SK-N-SH (cell line): ENCODE results near the gene LRRC46. TPM values are rescaled to one million over a fixed set of nuclear protein-coding genes. Genes with fewer than 3 reads are reported as not detected.

ENCODE experiments used
- CTCF ChIA-PET: fragments of 300-600, 350-600 bp; formaldehyde crosslinking; extraction: SDS; loops from one replicate; lab custom pipeline; 2021; lab: Yijun Ruan, JAX
- POLR2A ChIA-PET: fragments of 350-600 bp; sonication (Branson Sonifier 250); formaldehyde crosslinking; extraction: SDS; loops from one replicate; lab custom pipeline; 2020; ENCODE audit warnings: antibody characterized with exemption, inconsistent platforms; lab: Yijun Ruan, JAX
- DNase-seq: peaks from one replicate; pipeline ENCODE4 v3.0.0; 2012
- H2AFZ ChIP-seq: fragments of 200-600 bp; sonication (generic); 2 replicates; pipeline ENCODE4 v1.8.1; 2016; ENCODE audit warnings: antibody characterized with exemption, mild to moderate bottlenecking, low read depth
- H3F3A ChIP-seq: fragments of 200-600 bp; sonication (generic); replicated peaks from 2 replicates; pipeline ENCODE3; 2016; ENCODE audit warnings: antibody characterized with exemption, mild to moderate bottlenecking; ENCODE audit not compliant: insufficient read depth
- H3K27ac ChIP-seq, 2 experiments: fragments of 200-500 bp in 1 of 2; fragments of 200-600 bp in 1 of 2; sonication (Bioruptor generic) in 1 of 2; sonication (generic), shearing (Covaris generic) in 1 of 2; 2 replicates each; pipeline versions ENCODE4 v1.5.1 to v1.6.1; 2014 to 2016; ENCODE audit warnings: low read depth in 2 of 2, inconsistent platforms in 1 of 2, low read length in 1 of 2, mild to moderate bottlenecking in 1 of 2, mixed read lengths in 1 of 2
- H3K27me3 ChIP-seq: fragments of 200-600 bp; sonication (generic), shearing (Covaris generic); 2 replicates; pipeline ENCODE4 v1.6.1; 2016; ENCODE audit warnings: mixed run types; ENCODE audit not compliant: insufficient read depth
- H3K36me3 ChIP-seq, 2 experiments: fragments of 200-500 bp in 1 of 2; fragments of 200-600 bp in 1 of 2; sonication (Bioruptor generic) in 1 of 2; sonication (generic) in 1 of 2; replicated peaks in 1 of 2; 2 replicates each; pipeline versions ENCODE3 to v1.5.1; 2014 to 2016; ENCODE audit warnings: low read length in 1 of 2, mild to moderate bottlenecking in 1 of 2; ENCODE audit not compliant: insufficient read depth in 2 of 2, control insufficient read depth in 1 of 2
- H3K4me1 ChIP-seq, 2 experiments: fragments of 200-500 bp in 1 of 2; fragments of 200-600 bp in 1 of 2; sonication (Bioruptor generic) in 1 of 2; sonication (generic), shearing (Covaris generic) in 1 of 2; 2 replicates each; pipeline versions ENCODE4 v1.5.1 to v1.6.1; 2014 to 2016; ENCODE audit warnings: low read depth in 1 of 2, low read length in 1 of 2, mixed run types in 1 of 2; ENCODE audit not compliant: insufficient read depth in 2 of 2, control insufficient read depth in 1 of 2
- H3K4me2 ChIP-seq: fragments of 200-600 bp; sonication (generic), shearing (Covaris generic); 2 replicates; pipeline ENCODE4 v1.6.1; 2017; ENCODE audit warnings: mixed run types
- H3K4me3 ChIP-seq, 2 experiments: fragments of 200-500 bp in 1 of 2; fragments of 200-600 bp in 1 of 2; sonication (Bioruptor generic) in 1 of 2; sonication (generic), shearing (Covaris generic) in 1 of 2; 2 replicates each; pipeline versions ENCODE4 v1.5.1 to v1.8.1; 2014 to 2016; ENCODE audit warnings: low read depth in 2 of 2, inconsistent platforms in 1 of 2, low read length in 1 of 2, mild to moderate bottlenecking in 1 of 2, mixed read lengths in 1 of 2, moderate library complexity in 1 of 2
- H3K79me2 ChIP-seq: fragments of 200-600 bp; sonication (generic); 2 replicates; pipeline ENCODE4 v1.8.1; 2017; ENCODE audit warnings: mild to moderate bottlenecking; ENCODE audit not compliant: insufficient read depth
- H3K9ac ChIP-seq: fragments of 200-600 bp; sonication (generic); 2 replicates; pipeline ENCODE4 v1.6.1; 2017; ENCODE audit warnings: mixed run types
- H3K9me2 ChIP-seq: fragments of 200-600 bp; sonication (generic); 2 replicates; pipeline ENCODE4 v1.6.1; 2017; ENCODE audit warnings: mixed run types
- H3K9me3 ChIP-seq: fragments of 200-600 bp; sonication (generic); 2 replicates; pipeline ENCODE4 v1.6.1; 2017; ENCODE audit warnings: mixed run types, mild to moderate bottlenecking, moderate library complexity
- H4K20me1 ChIP-seq: fragments of 200-600 bp; sonication (generic); 2 replicates; pipeline ENCODE4 v1.6.1; 2017; ENCODE audit warnings: mild to moderate bottlenecking, mixed run types; ENCODE audit not compliant: insufficient read depth
- CHD2 ChIP-seq: fragments of 150-350 bp; IDR thresholded peaks from 2 replicates; pipeline ENCODE4 v1.6.1; 2018; ENCODE audit warnings: low read length; ENCODE audit not compliant: partially characterized antibody
- CTCF ChIP-seq: fragments of 200-600 bp; sonication (generic); IDR thresholded peaks from 2 replicates; pipeline ENCODE4 v1.6.1; 2017; ENCODE audit warnings: antibody characterized with exemption, mild to moderate bottlenecking, moderate library complexity
- ELF1 ChIP-seq: IDR thresholded peaks from 2 replicates; pipeline ENCODE4 v1.4.0; 2012
- EP300 ChIP-seq, 2 experiments: IDR thresholded peaks; 2 replicates each; pipeline versions ENCODE4 v1.4.0 to v1.6.1; 2012; ENCODE audit warnings: borderline replicate concordance in 1 of 2, low read depth in 1 of 2, low read length in 1 of 2
- FOSL2 ChIP-seq: IDR thresholded peaks from 2 replicates; pipeline ENCODE4 v1.4.0; 2012; ENCODE audit warnings: low read depth, mild to moderate bottlenecking, moderate library complexity, borderline replicate concordance
- FOXM1 ChIP-seq: IDR thresholded peaks from 2 replicates; pipeline ENCODE4 v1.4.0; 2012; ENCODE audit warnings: low read depth, mild to moderate bottlenecking
- GATA2 ChIP-seq: sonication (generic); formaldehyde crosslinking; IDR thresholded peaks from 2 replicates; pipeline ENCODE4 v1.5.0; 2020; ENCODE audit warnings: mild to moderate bottlenecking, missing genetic modification reagents
- JUND ChIP-seq: IDR thresholded peaks from 2 replicates; pipeline ENCODE4 v1.4.0; 2012
- MAX ChIP-seq: IDR thresholded peaks from 2 replicates; pipeline ENCODE4 v1.4.0; 2012; ENCODE audit warnings: low read depth
- MEF2A ChIP-seq: IDR thresholded peaks from 2 replicates; pipeline ENCODE4 v1.4.0; 2012; ENCODE audit warnings: low read depth, borderline replicate concordance
- MXI1 ChIP-seq: IDR thresholded peaks from 2 replicates; pipeline ENCODE4 v1.6.1; 2012; ENCODE audit warnings: mild to moderate bottlenecking, low read depth, low read length, improper control_type of control experiment
- NRF1 ChIP-seq: IDR thresholded peaks from 2 replicates; pipeline ENCODE4 v1.6.1; 2012; ENCODE audit warnings: low read depth, mild to moderate bottlenecking, low read length
- PBX3 ChIP-seq: IDR thresholded peaks from 2 replicates; pipeline ENCODE4; 2012
- POLR2AphosphoS5 ChIP-seq: IDR thresholded peaks from 2 replicates; pipeline ENCODE4 v1.6.1; 2012; ENCODE audit warnings: low read depth, low read length
- RAD21 ChIP-seq: IDR thresholded peaks from 2 replicates; pipeline ENCODE4 v1.6.1; 2012; ENCODE audit warnings: mild to moderate bottlenecking, low read length
- RCOR1 ChIP-seq: fragments of 150-350 bp; IDR thresholded peaks from 2 replicates; pipeline ENCODE4 v1.6.1; 2017; ENCODE audit warnings: antibody characterized with exemption, low read length
- RFX5 ChIP-seq: IDR thresholded peaks from 2 replicates; pipeline ENCODE4 v1.6.1; 2012; ENCODE audit warnings: mild to moderate bottlenecking, improper control_type of control experiment, low read length
- RXRA ChIP-seq: IDR thresholded peaks from 2 replicates; pipeline ENCODE4 v1.4.0; 2012; ENCODE audit warnings: low read depth, mild to moderate bottlenecking, borderline replicate concordance
- SIN3A ChIP-seq: IDR thresholded peaks from 2 replicates; pipeline ENCODE4 v1.6.1; 2012; ENCODE audit warnings: low read depth, mild to moderate bottlenecking, low read length, moderate library complexity, borderline replicate concordance
- TAF1 ChIP-seq: IDR thresholded peaks from 2 replicates; pipeline ENCODE4 v1.6.1; 2012; ENCODE audit warnings: low read depth, mild to moderate bottlenecking, low read length, moderate library complexity, borderline replicate concordance
- TCF12 ChIP-seq: IDR thresholded peaks from 2 replicates; pipeline ENCODE4 v1.4.0; 2012
- USF2 ChIP-seq: fragments of 150-350 bp; IDR thresholded peaks from 2 replicates; pipeline ENCODE4 v1.6.1; 2017; ENCODE audit warnings: antibody characterized with exemption, low read length, low read depth, borderline replicate concordance
- ZBTB33 ChIP-seq: IDR thresholded peaks from 2 replicates; pipeline ENCODE4 v1.4.0; 2012; ENCODE audit warnings: low read depth, borderline replicate concordance
- WGBS: methylation state at CpG from one replicate; pipeline ENCODE4 v1.1.6; 2017; ENCODE audit warnings: low lambda C conversion rate; 5-methylcytosine and 5-hydroxymethylcytosine counted together
- polyA plus RNA-seq, 3 experiments: library from polyadenylated mRNA; depleted of rRNA; stranded (reverse); fragments of >200 nt; gene quantifications; 2 replicates each; pipeline ENCODE4 v1.2.3, GENCODE V29; 2012

Gene LRRC46
- polyA plus RNA-seq, 1 of the 3 experiments (the other 2 are of a cell fraction), result 1.6 TPM

GRCh38 chr17:47791025-47791424, 40.4 kb upstream of the LRRC46 start:
- no peaks in the 10 kb centered on the region for H3K36me3 ChIP-seq
- no peak overlapping the region for H3K4me2 ChIP-seq
- no peak for TF ChIP-seq MEF2A
- no peak for TF ChIP-seq CHD2
- no peak for TF ChIP-seq MXI1
- TF ChIP-seq TAF1, result no peak
- TF ChIP-seq GATA2 (CRISPR knock-in tag), result no peak
- no peak for TF ChIP-seq RCOR1
- no peak for TF ChIP-seq FOXM1
- TF ChIP-seq SIN3A, result no peak
- TF ChIP-seq ZBTB33, result no peak
- no peak for TF ChIP-seq RXRA
- no peak for TF ChIP-seq PBX3
- TF ChIP-seq TCF12, result no peak
- TF ChIP-seq ELF1, result no peak
- TF ChIP-seq, all 33 proteins: peak for 0
- peaks cover 84% of the 10 kb centered on the region for H3K27me3 ChIP-seq
- H3F3A ChIP-seq, result no peaks in the 10 kb centered on the region
- no peaks in the 10 kb centered on the region for H3K79me2 ChIP-seq
- H4K20me1 ChIP-seq, result no peaks in the 10 kb centered on the region
- ChIA-PET POLR2A (no interaction called here), CTCF (interaction anchor here (1.2 to 2.7 kb wide), 5 partner anchors 12 to 93 kb away, joined by 7 to 38 read pairs (median 12); partner anchors contain the start of gene OSBPL7)
- H3K9ac ChIP-seq, result no peak overlapping the region
- no peak overlapping the region for H3K27ac ChIP-seq
- H3K9me2 ChIP-seq, result no peaks in the 10 kb centered on the region
- DNase-seq, result no peak
- 39% methylated on average over 3 of the region's 3 CpGs for WGBS
- no peaks in the 10 kb centered on the region for H3K9me3 ChIP-seq
- H3K4me3 ChIP-seq, result no peak overlapping the region
- peaks cover 0 to 5% of the 10 kb centered on the region in 2 experiments; a peak in 1 of 4 replicates for H3K4me1 ChIP-seq
- H2AFZ ChIP-seq, result no peak overlapping the region

GRCh38 chr17:47792457-47792856, 39.0 kb upstream of the LRRC46 start:
- 30% methylated on average over 1 of the region's 1 CpG for WGBS
- CTCF ChIA-PET, result interaction anchor here (0.9 to 2.8 kb wide), 4 partner anchors 10 to 128 kb away, joined by 3 to 18 read pairs (median 6); no protein-coding TSS in a partner anchor
- H3K9me2 ChIP-seq, result no peaks in the 10 kb centered on the region
- H3K9ac ChIP-seq, result no peak overlapping the region
- H3K9me3 ChIP-seq, result no peaks in the 10 kb centered on the region
- no peak overlapping the region for H3K4me2 ChIP-seq
- no peaks in the 10 kb centered on the region for H3K36me3 ChIP-seq
- H3K4me1 ChIP-seq, result peaks cover 0 to 5% of the 10 kb centered on the region in 2 experiments; a peak in 1 of 4 replicates
- H4K20me1 ChIP-seq, result no peaks in the 10 kb centered on the region
- H3K79me2 ChIP-seq, result no peaks in the 10 kb centered on the region
- H3K27me3 ChIP-seq, result peaks cover 80% of the 10 kb centered on the region
- H3K27ac ChIP-seq, result no peak overlapping the region
- no peak for DNase-seq
- POLR2A ChIA-PET, result no interaction called here
- H3K4me3 ChIP-seq, result no peak overlapping the region
- no peak overlapping the region for H2AFZ ChIP-seq
- TF ChIP-seq CTCF (no peak), RAD21 (no peak), CHD2 (no peak), USF2 (no peak), POLR2AphosphoS5 (no peak), RFX5 (no peak), EP300 (IDR thresholded peaks at IDR 0.05; ENCODE audit: borderline replicate concordance in 1 of 2, low read depth in 1 of 2, low read length in 1 of 2) (no peak), FOSL2 (no peak), TAF1 (no peak), FOXM1 (no peak), NRF1 (no peak), JUND (no peak), RCOR1 (no peak), MAX (no peak)
- H3F3A ChIP-seq, result no peaks in the 10 kb centered on the region
